Measurements from ENCODE around the gene TMEM176A. TPM values are rescaled to one million over a fixed set of nuclear protein-coding genes. Genes with fewer than 3 reads are reported as not detected.

The TMEM176A gene
- total RNA-seq, 1 experiment from 2014 or later, result not detected

DNA sequence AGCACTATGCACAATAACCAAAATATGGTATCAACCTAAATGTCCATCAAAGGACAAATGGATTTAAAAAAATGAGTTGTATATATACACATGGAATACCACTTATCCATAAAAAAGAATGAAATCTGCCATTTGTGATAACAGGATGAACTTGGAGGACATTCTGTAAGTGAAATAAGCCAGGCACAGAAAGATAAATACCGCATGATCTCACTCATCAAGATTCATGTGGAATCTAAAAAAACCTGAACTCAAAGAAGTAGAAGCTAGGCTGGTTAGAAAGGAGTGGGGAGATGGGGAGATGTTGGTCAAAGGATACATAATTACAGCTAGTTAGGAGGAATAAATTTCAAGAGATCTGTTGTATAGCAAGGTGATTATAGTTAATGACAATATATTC is 34.5 kb downstream of the TMEM176A start:
- in situ Hi-C loops (cut with HindIII; ENCODE audit: low pct_unique_long_range_greater_than_20kb, low sequenced_read_pairs), result no loop called here
- DNase-seq (ENCODE audit: low read depth, low spot score), result no peak

GRCh38 chr7:150835702-150836280 is 35.2 kb downstream of the TMEM176A start:
- in situ Hi-C loops (cut with HindIII; ENCODE audit: low pct_unique_long_range_greater_than_20kb, low sequenced_read_pairs), result no loop called here

GRCh38 chr7:150838965-150839650 is 38.5 kb downstream of the TMEM176A start:
- in situ Hi-C loops (cut with HindIII; ENCODE audit: low pct_unique_long_range_greater_than_20kb, low sequenced_read_pairs), result no loop called here
- no peak for DNase-seq (ENCODE audit: low read depth, low spot score)

More at GRCh38 chr7:150835702-150836280, 35.2 kb downstream of the TMEM176A start:
- DNase-seq (ENCODE audit: low read depth, low spot score), result no peak

- DNase-seq (ENCODE audit: low read depth, low spot score), result no peak
- in situ Hi-C loops (cut with HindIII; ENCODE audit: low pct_unique_long_range_greater_than_20kb, low sequenced_read_pairs), result no loop called here
Measured at GRCh38 chr7:150842018-150842417, 41.4 kb downstream of the TMEM176A start.

DNA sequence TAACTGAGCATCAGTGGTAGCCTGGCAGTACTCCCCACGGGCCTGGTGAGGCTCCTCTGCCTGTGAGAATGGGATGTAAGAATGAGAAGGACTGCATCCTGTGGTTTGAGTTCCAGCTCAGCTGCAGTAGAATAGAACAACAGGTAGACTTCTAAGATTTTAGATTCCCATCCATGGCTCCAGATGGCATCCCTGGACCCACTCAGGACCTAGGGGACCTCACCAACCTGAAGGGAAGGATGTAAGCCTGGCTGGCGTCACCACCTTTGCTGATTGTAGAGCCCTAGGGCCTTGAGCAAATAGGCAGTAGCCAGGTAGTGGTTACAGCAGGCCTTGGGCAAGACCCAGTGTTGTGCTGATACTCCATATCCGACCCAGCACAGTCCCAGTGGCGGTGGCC is 42.1 kb downstream of the TMEM176A start:
- DNase-seq (ENCODE audit: low read depth, low spot score), result no peak
- in situ Hi-C loops (cut with HindIII; ENCODE audit: low pct_unique_long_range_greater_than_20kb, low sequenced_read_pairs), result no loop called here

- in situ Hi-C loops (cut with HindIII; ENCODE audit: low pct_unique_long_range_greater_than_20kb, low sequenced_read_pairs), result no loop called here
- no peak for DNase-seq (ENCODE audit: low read depth, low spot score)
Measured at GRCh38 chr7:150845421-150845861, 44.9 kb downstream of the TMEM176A start.

GRCh38 chr7:150846291-150847115 is 45.9 kb downstream of the TMEM176A start:
- in situ Hi-C loops (cut with HindIII; ENCODE audit: low pct_unique_long_range_greater_than_20kb, low sequenced_read_pairs), result no loop called here
- DNase-seq (ENCODE audit: low read depth, low spot score), result no peak

DNA sequence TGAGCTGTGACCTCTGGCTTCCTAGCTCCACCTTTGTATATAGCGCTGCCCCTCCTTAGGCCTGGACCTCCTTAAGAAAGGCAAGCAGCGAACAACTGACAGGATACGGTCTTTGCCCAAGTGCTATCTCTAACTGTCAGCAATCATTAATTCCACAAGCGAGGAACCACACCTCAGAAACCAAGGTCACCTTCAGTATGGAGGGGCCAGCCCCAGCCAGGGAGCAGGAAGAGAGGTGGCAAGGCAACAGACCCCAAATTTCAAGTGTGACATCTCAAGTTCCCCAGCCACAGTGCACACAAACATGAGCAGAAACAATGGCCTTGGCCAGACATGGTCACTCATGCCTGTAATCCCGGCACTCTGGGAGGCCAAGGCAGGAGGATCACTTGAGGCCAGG is 47.0 kb downstream of the TMEM176A start:
- no peak for DNase-seq (ENCODE audit: low read depth, low spot score)
- in situ Hi-C loops (cut with HindIII; ENCODE audit: low pct_unique_long_range_greater_than_20kb, low sequenced_read_pairs), result no loop called here

GRCh38 chr7:150848111-150848510 is 47.5 kb downstream of the TMEM176A start:
- no peak for DNase-seq (ENCODE audit: low read depth, low spot score)
- in situ Hi-C loops (cut with HindIII; ENCODE audit: low pct_unique_long_range_greater_than_20kb, low sequenced_read_pairs), result no loop called here

GRCh38 chr7:150848561-150849115 is 48.1 kb downstream of the TMEM176A start:
- DNase-seq (ENCODE audit: low read depth, low spot score), result no peak
- in situ Hi-C loops (cut with HindIII; ENCODE audit: low pct_unique_long_range_greater_than_20kb, low sequenced_read_pairs), result no loop called here

- no peak for DNase-seq (ENCODE audit: low read depth, low spot score)
- in situ Hi-C loops (cut with HindIII; ENCODE audit: low pct_unique_long_range_greater_than_20kb, low sequenced_read_pairs), result no loop called here
Measured at GRCh38 chr7:150849204-150849775, 48.7 kb downstream of the TMEM176A start.

DNA sequence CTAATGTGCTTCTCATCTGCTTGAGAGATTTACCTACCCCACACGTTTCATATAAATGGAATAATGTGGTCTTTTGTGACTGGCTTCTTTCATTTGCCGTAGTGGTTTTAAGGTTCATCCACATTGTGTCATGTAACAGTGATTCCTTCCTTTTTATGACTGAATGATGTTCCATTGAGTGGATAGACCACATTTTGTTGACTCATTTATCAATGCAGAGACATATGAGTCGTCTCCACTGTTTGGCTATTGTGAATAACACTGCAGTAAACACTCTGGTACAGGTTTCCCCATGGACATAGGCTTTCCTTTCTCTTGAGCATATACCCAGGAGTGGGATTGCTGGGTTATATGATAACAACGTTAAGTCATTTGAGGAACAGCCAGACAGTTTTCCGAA is 49.7 kb downstream of the TMEM176A start:
- in situ Hi-C loops (cut with HindIII; ENCODE audit: low pct_unique_long_range_greater_than_20kb, low sequenced_read_pairs), result no loop called here
- no peak for DNase-seq (ENCODE audit: low read depth, low spot score)

- in situ Hi-C loops (cut with HindIII; ENCODE audit: low pct_unique_long_range_greater_than_20kb, low sequenced_read_pairs), result no loop called here
- DNase-seq (ENCODE audit: low read depth, low spot score), result no peak
Measured at GRCh38 chr7:150851492-150852370, 51.2 kb downstream of the TMEM176A start.

- in situ Hi-C loops (cut with HindIII; ENCODE audit: low pct_unique_long_range_greater_than_20kb, low sequenced_read_pairs), result no loop called here
- DNase-seq (ENCODE audit: low read depth, low spot score), result no peak
Measured at GRCh38 chr7:150852371-150852905, 51.9 kb downstream of the TMEM176A start, which contains the start of gene AOC1. AOC1 (plus strand) TSS chr7:150852517; CDS start chr7:150856471, 3,954 bp downstream.

- in situ Hi-C loops (cut with HindIII; ENCODE audit: low pct_unique_long_range_greater_than_20kb, low sequenced_read_pairs), result no loop called here
- DNase-seq (ENCODE audit: low read depth, low spot score), result no peak
Measured at GRCh38 chr7:150854066-150855000, 53.8 kb downstream of the TMEM176A start.
